Fibroblast of lung (primary cell): ENCODE measurements around the gene SGO1. TPM values are rescaled to one million over a fixed set of nuclear protein-coding genes. Genes with fewer than 3 reads are reported as not detected.

ENCODE experiments used
- DNase-seq, 2 donors: peaks; one replicate each; pipeline versions ENCODE4 v3.0.0 to v3.0.0-alpha.2; 2010; ENCODE audit warnings: low read depth in 2 of 2
- H2AFZ ChIP-seq: 2 replicates; pipeline ENCODE4 v1.5.1; 2012; ENCODE audit warnings: low read length, control low read depth, inconsistent platforms
- H3K27ac ChIP-seq: 2 replicates; pipeline ENCODE4 v1.5.1; 2011; ENCODE audit warnings: low read length, control low read depth; ENCODE audit not compliant: insufficient read depth
- H3K27me3 ChIP-seq: 2 replicates; pipeline ENCODE4 v1.5.1; 2011; ENCODE audit warnings: mild to moderate bottlenecking, low read length; ENCODE audit not compliant: control insufficient read depth, insufficient read depth
- H3K36me3 ChIP-seq: 2 replicates; pipeline ENCODE4 v1.5.1; 2011; ENCODE audit warnings: low read length; ENCODE audit not compliant: control insufficient read depth, insufficient read depth
- H3K4me1 ChIP-seq: 2 replicates; pipeline ENCODE4 v1.5.1; 2011; ENCODE audit warnings: low read length; ENCODE audit not compliant: control insufficient read depth, insufficient read depth; ENCODE audit errors: extremely low read depth
- H3K4me2 ChIP-seq: 2 replicates; pipeline ENCODE4 v1.5.1; 2011; ENCODE audit warnings: low read length, control low read depth; ENCODE audit not compliant: insufficient read depth; ENCODE audit errors: extremely low read depth
- H3K4me3 ChIP-seq, 4 experiments: fragments of 200-600 bp in 1 of 4; sonication (generic) in 1 of 4; replicated peaks in 1 of 4; 2 replicates each; pipeline ENCODE4 v1.5.1; 2011 to 2016; ENCODE audit warnings: low read length in 4 of 4, low read depth in 3 of 4, mild to moderate bottlenecking in 3 of 4, control low read depth in 2 of 4, inconsistent platforms in 1 of 4, mixed read lengths in 1 of 4; ENCODE audit not compliant: insufficient read depth in 1 of 4; ENCODE audit errors: control extremely low read depth in 1 of 4
- H3K79me2 ChIP-seq: 2 replicates; pipeline ENCODE4 v1.5.1; 2012; ENCODE audit warnings: mild to moderate bottlenecking, low read length, inconsistent platforms; ENCODE audit not compliant: control insufficient read depth, insufficient read depth
- H3K9ac ChIP-seq: 2 replicates; pipeline ENCODE4 v1.5.1; 2011; ENCODE audit warnings: mild to moderate bottlenecking, low read length, control low read depth; ENCODE audit not compliant: insufficient read depth
- H3K9me3 ChIP-seq: 2 replicates; pipeline ENCODE4 v1.5.1; 2012; ENCODE audit warnings: low read depth, low read length; ENCODE audit not compliant: control insufficient read depth, insufficient read depth
- H4K20me1 ChIP-seq: 2 replicates; pipeline ENCODE4 v1.5.1; 2011; ENCODE audit warnings: low read length; ENCODE audit not compliant: control insufficient read depth, insufficient read depth; ENCODE audit errors: extremely low read depth
- CTCF ChIP-seq, 2 donors: IDR thresholded peaks in 1 of 2; conservative IDR thresholded peaks in 1 of 2; 1 replicate in 1 of 2; 2 replicates in 1 of 2; pipeline ENCODE4 v1.5.1; 2011 to 2012; ENCODE audit warnings: low read length in 2 of 2, control low read depth in 1 of 2, inconsistent platforms in 1 of 2, low read depth in 1 of 2, mild to moderate bottlenecking in 1 of 2
- EZH2 ChIP-seq: IDR thresholded peaks from 2 replicates; pipeline ENCODE4 v1.5.1; 2012; ENCODE audit warnings: low read length, control low read depth, mild to moderate bottlenecking; ENCODE audit errors: missing control alignments
- polyA plus RNA-seq, 2 donors: library from polyadenylated mRNA; depleted of rRNA in 1 of 2; stranded (reverse) in 1 of 2; unstranded in 1 of 2; fragments of >200 nt; gene quantifications; 2 replicates each; pipeline ENCODE4 v1.2.1, GENCODE V29; 2011 to 2012; ENCODE audit warnings: missing spikeins in 1 of 2
- total RNA-seq: library from RNA; depleted of rRNA; stranded (reverse); fragments of >200 nt; gene quantifications from 2 replicates; pipeline ENCODE4 v1.2.1, GENCODE V29; 2014

SGO1 gene
- total and polyA plus RNA-seq, 2 donors (not counting 1 experiment from before 2014, with no cell fraction given) = 1.8 to 2.4 TPM

GRCh38 chr3:20182206-20182605 is 3.8 kb downstream of the SGO1 start:
- Histone ChIP-seq H3K9ac (no peak overlapping the region), H3K79me2 (peaks cover 12% of the 10 kb centered on the region), H3K9me3 (no peaks in the 10 kb centered on the region), H3K36me3 (no peaks in the 10 kb centered on the region), H3K27me3 (no peaks in the 10 kb centered on the region), H2AFZ (no peak overlapping the region), H3K4me1 (no peaks in the 10 kb centered on the region), H3K27ac (no peak overlapping the region), H4K20me1 (no peaks in the 10 kb centered on the region), H3K4me2 (no peak overlapping the region), H3K4me3 (no peak overlapping the region)
- TF ChIP-seq CTCF (conservative IDR thresholded peaks at IDR 0.05 in 1 of 2, IDR thresholded peaks at IDR 0.05 in 1 of 2; ENCODE audit: low read depth in 1 of 2, low read length in 2 of 2) (no peak), EZH2 (no peak)
- no peak for DNase-seq

DNA sequence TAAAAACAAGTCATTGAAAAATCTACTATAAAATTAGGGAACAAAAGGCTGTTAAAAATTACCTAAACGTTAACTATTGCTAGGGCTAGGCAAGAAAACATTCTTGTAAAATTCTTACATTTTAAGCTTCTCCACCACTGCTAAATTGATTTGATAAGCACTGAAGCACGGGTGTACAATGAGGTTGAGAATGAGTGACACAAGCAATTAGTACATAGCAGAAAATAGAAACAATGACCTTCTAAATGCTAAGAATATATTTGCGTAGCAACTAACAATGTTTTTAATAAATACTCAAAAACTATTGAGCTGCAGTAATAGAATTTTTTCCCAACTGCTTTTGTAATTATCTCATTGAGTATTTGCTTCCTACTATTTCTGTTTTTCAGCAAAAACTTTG is 4.7 kb downstream of the SGO1 start:
- no peaks in the 10 kb centered on the region for H3K4me1 ChIP-seq
- DNase-seq = no peak
- H3K4me3 ChIP-seq = no peak overlapping the region
- H3K36me3 ChIP-seq = no peaks in the 10 kb centered on the region
- H3K4me2 ChIP-seq = no peak overlapping the region
- H3K9me3 ChIP-seq = no peaks in the 10 kb centered on the region
- no peak overlapping the region for H2AFZ ChIP-seq
- no peaks in the 10 kb centered on the region for H4K20me1 ChIP-seq
- no peak overlapping the region for H3K9ac ChIP-seq
- no peak for TF ChIP-seq EZH2
- TF ChIP-seq CTCF (conservative IDR thresholded peaks at IDR 0.05 in 1 of 2, IDR thresholded peaks at IDR 0.05 in 1 of 2; ENCODE audit: low read depth in 1 of 2, low read length in 2 of 2) = no peak
- H3K27me3 ChIP-seq = no peaks in the 10 kb centered on the region
- H3K27ac ChIP-seq = no peak overlapping the region
- H3K79me2 ChIP-seq = peaks cover 12% of the 10 kb centered on the region

DNA sequence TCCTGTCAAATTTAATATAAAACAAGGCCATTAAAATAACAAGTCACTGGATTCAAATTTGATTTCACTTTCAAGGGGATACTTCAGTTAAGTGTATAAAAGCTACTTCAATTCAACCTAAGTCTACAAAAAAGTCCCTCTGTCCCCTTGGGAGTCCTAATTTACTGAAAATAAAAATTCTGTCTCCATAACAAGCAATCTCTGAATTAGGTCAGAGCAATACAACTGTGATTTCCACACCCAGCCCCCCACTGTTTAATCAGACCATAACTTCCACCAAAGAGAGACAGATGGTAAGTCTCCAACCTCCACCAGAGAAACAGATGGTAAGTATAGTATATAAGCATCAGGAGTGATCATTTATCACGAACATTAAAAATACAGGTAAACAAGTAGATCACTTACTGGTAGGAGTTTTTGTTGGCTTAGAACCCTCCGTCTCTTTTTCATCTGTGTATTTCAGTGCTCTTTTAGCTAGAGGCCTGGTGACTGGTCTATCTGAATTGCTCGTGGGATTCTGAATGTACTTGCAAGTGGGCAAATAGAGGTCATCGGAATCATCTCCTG is 12.1 kb downstream of the SGO1 start:
- H4K20me1 ChIP-seq = no peaks in the 10 kb centered on the region
- no peak for TF ChIP-seq EZH2
- no peak for TF ChIP-seq CTCF (conservative IDR thresholded peaks at IDR 0.05 in 1 of 2, IDR thresholded peaks at IDR 0.05 in 1 of 2; ENCODE audit: low read depth in 1 of 2, low read length in 2 of 2)
- no peaks in the 10 kb centered on the region for H3K79me2 ChIP-seq
- H3K9me3 ChIP-seq = no peaks in the 10 kb centered on the region
- no peak overlapping the region for H3K4me2 ChIP-seq
- no peaks in the 10 kb centered on the region for H3K4me1 ChIP-seq
- H3K27me3 ChIP-seq = no peaks in the 10 kb centered on the region
- no peak overlapping the region for H3K4me3 ChIP-seq
- no peak for DNase-seq
- H3K9ac ChIP-seq = no peak overlapping the region
- no peak overlapping the region for H3K27ac ChIP-seq
- no peak overlapping the region for H2AFZ ChIP-seq
- H3K36me3 ChIP-seq = no peaks in the 10 kb centered on the region
